Activated CD8-positive, alpha-beta T cell treated with anti-CD3 and anti-CD28 coated beads for 36 hours (primary cell): ENCODE results near the gene ANKRD23. TPM values are rescaled to one million over a fixed set of nuclear protein-coding genes. Genes with fewer than 3 reads are reported as not detected.

ENCODE experiments used
- ATAC-seq: fragments of 200-7000 bp; cut with Tn5 transposase; one replicate; pipeline ENCODE4 v1.10.0; 2021; ENCODE audit warnings: mild to moderate bottlenecking, moderate library complexity
- CTCF ChIA-PET: fragments of 350-600 bp; sonication (Branson Sonifier 250); formaldehyde crosslinking; loops from one replicate; lab custom pipeline; 2021; ENCODE audit warnings: antibody characterized with exemption; lab: Charles Lee
- POLR2A ChIA-PET: fragments of 350-600 bp; sonication (Branson Sonifier 250); formaldehyde crosslinking; loops from one replicate; lab custom pipeline; 2021; ENCODE audit warnings: antibody characterized with exemption; lab: Charles Lee
- DNase-seq: peaks from one replicate; pipeline ENCODE4 v3.0.0-alpha.2; 2020
- H3K27ac Mint-ChIP-seq: one replicate; pipeline ENCODE4 v1.8.0; 2021; ENCODE audit warnings: mild to moderate bottlenecking, mixed read lengths
- H3K27me3 Mint-ChIP-seq: one replicate; pipeline ENCODE4 v1.8.0; 2021; ENCODE audit warnings: mixed read lengths
- H3K36me3 Mint-ChIP-seq: one replicate; pipeline ENCODE4 v1.8.0; 2021; ENCODE audit warnings: low read depth, mixed read lengths
- H3K4me1 Mint-ChIP-seq: one replicate; pipeline ENCODE4 v1.8.0; 2021; ENCODE audit warnings: low read depth, mixed read lengths
- H3K4me3 Mint-ChIP-seq: one replicate; pipeline ENCODE4 v1.8.0; 2021; ENCODE audit warnings: mild to moderate bottlenecking, moderate library complexity, mixed read lengths
- H3K9me3 Mint-ChIP-seq: one replicate; pipeline ENCODE4 v1.8.0; 2021; ENCODE audit warnings: mixed read lengths
- intact Hi-C: fragments of 100-400 bp; cut with micrococcal nuclease; formaldehyde crosslinking; loops from one replicate; pipeline ENCODE4 v1.10.0; 2022
- total RNA-seq, 2 experiments: library from RNA; stranded (reverse); gene quantifications; one replicate each; pipeline ENCODE4 v1.2.3, GENCODE V29; 2021
- TF ChIP-seq, protein P1 (sequence below): fragments of 200-600 bp; IDR thresholded peaks from one replicate; pipeline ENCODE4 v1.8.0; 2022; ENCODE audit warnings: antibody characterized with exemption, mild to moderate bottlenecking

The ANKRD23 gene
- total RNA-seq, 2 experiments from 2014 or later = 5.3 to 5.7 TPM

DNA sequence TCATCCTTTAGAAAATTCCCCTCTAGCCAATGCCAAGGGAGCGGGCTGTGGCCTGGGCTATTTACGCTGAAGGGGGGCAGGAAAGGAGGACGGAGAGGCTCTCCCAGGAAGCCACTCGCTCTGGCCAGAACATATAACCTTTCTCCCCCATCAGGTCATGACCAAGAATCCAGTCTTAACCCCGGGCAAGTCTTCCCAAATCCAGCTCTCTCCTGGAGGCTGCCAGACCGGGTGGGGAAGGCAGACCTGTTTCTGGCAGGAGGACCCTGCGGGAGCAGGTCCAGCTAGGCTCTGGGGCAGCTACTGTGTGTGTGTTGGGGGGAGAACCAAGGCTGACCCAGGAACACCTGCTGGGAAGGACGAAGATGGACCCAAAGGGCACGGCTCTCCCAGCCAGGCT, 39.5 kb upstream of the ANKRD23 start:
- H3K36me3 Mint-ChIP-seq = no peaks in the 10 kb centered on the region
- POLR2A ChIA-PET = interaction anchor here (1.8 kb wide), 1 partner anchor 14 kb away, joined by 4 read pairs; no protein-coding TSS in a partner anchor

DNA sequence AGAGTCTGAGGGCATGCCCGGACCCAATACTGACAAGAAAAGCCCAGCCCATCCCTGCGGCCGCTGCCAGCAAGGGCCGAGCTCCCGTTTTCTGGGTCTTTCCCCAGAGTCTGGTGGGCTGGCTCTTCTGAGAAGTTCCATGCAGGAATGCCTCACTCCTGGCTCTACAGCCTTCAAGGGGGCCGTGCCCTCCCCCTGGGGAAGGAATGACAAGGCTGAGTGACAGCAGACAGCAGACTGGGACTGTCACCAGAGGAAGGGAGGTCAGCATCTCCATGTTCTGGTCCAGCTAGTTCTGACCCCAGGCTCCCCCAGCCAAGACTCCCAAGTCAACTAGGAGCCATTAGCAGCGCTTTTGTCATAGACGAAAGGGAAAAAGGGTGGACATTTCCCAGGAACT, 39.1 kb upstream of the ANKRD23 start:
- H3K27me3 Mint-ChIP-seq = no peaks in the 10 kb centered on the region
- ChIA-PET CTCF (interaction anchor here (2.6 to 3.0 kb wide), 2 partner anchors 25 to 69 kb away, joined by 10 to 11 read pairs; partner anchors contain the start of gene ANKRD39), POLR2A (no interaction called here)
- H3K36me3 Mint-ChIP-seq = no peaks in the 10 kb centered on the region
- intact Hi-C loops = no loop called here
- no peak overlapping the region for H3K4me3 Mint-ChIP-seq
- no peak for DNase-seq
- ATAC-seq = no peak
- no peaks in the 10 kb centered on the region for H3K4me1 Mint-ChIP-seq
- TF ChIP-seq, protein P1, sequence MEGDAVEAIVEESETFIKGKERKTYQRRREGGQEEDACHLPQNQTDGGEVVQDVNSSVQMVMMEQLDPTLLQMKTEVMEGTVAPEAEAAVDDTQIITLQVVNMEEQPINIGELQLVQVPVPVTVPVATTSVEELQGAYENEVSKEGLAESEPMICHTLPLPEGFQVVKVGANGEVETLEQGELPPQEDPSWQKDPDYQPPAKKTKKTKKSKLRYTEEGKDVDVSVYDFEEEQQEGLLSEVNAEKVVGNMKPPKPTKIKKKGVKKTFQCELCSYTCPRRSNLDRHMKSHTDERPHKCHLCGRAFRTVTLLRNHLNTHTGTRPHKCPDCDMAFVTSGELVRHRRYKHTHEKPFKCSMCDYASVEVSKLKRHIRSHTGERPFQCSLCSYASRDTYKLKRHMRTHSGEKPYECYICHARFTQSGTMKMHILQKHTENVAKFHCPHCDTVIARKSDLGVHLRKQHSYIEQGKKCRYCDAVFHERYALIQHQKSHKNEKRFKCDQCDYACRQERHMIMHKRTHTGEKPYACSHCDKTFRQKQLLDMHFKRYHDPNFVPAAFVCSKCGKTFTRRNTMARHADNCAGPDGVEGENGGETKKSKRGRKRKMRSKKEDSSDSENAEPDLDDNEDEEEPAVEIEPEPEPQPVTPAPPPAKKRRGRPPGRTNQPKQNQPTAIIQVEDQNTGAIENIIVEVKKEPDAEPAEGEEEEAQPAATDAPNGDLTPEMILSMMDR = no peak
- H3K27ac Mint-ChIP-seq = no peak overlapping the region
- no peaks in the 10 kb centered on the region for H3K9me3 Mint-ChIP-seq

More for the DNA sequence above, 39.5 kb upstream of the ANKRD23 start:
- H3K4me1 Mint-ChIP-seq = no peaks in the 10 kb centered on the region
- H3K27ac Mint-ChIP-seq = no peak overlapping the region
- no peaks in the 10 kb centered on the region for H3K27me3 Mint-ChIP-seq
- TF ChIP-seq, protein P1 = no peak
- intact Hi-C loops = no loop called here
- ATAC-seq (no peak), DNase-seq (no peak)
- CTCF ChIA-PET = interaction anchor here (2.6 to 3.0 kb wide), 2 partner anchors 25 to 68 kb away, joined by 10 to 11 read pairs; partner anchors contain the start of gene ANKRD39
- no peak overlapping the region for H3K4me3 Mint-ChIP-seq
- no peaks in the 10 kb centered on the region for H3K9me3 Mint-ChIP-seq

DNA sequence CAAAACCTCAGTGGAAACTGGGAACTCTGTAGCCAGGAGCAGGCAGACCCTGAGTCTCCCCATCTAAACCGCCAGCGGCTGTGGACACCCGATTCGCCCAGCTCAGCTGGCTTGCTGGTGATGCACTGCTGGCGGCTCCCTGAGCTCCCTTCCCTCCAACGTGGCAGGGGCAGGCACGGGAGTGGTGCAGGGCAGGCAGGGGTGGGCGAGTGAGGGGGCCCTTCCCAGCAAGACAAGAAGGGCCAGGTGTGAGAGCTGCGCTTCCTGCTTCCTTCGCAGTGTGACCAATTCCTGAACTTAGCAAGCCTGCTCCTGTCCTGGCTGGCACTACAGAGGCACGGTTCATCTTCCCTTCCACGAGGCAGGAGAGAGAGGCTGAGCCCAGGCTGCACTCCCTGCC, 38.4 kb upstream of the ANKRD23 start:
- CTCF ChIA-PET = interaction anchor here (2.6 to 3.0 kb wide), 2 partner anchors 24 to 69 kb away, joined by 10 to 11 read pairs; partner anchors contain the start of gene ANKRD39
- POLR2A ChIA-PET = no interaction called here
- TF ChIP-seq, protein P1 = no peak
- DNase-seq (no peak), ATAC-seq (no peak)
- Mint-ChIP-seq H3K4me3 (no peak overlapping the region), H3K27ac (no peak overlapping the region), H3K36me3 (no peaks in the 10 kb centered on the region), H3K9me3 (no peaks in the 10 kb centered on the region), H3K27me3 (no peaks in the 10 kb centered on the region), H3K4me1 (no peaks in the 10 kb centered on the region)
- intact Hi-C loops = no loop called here

DNA sequence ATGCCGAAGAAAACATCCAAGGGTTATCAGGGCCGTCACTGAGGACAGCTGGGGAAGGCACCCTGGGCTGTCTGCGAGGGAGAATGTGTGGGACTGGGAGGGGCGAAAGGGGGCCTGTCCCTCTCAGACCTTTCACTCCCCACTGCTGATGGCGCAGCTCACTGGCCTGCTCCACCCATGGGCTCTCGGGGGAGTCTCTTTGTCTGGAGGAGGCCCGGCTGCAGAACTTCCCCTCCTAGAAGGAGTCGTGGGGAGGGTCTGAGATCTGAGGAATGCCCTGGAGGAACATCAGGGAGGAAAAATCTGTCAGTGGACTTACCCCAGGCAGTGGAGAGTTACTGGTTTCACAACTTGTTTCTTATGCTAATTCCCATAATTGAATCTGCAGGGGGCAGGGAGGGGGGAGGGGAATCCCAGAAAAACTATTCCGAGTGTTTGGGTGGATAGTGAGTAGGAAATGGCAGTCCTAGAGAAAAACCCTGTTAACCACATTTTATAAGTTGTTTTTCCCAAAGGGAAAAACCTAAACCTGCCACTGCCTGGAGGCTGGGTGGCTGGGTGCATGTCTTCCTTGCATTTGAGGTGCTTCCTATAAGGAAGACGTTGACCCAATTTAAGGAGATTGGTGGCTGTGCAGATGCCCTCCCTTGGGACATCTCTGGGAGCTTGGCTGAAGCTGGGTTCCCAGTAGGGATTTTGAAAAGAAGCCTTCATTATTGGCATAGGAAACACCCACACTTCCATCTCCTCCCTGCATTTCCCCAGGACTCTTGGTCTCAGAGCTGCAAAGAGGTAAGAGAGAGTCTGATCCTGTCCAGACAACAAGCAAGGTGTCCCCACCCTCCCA, 37.8 kb upstream of the ANKRD23 start:
- DNase-seq (no peak), ATAC-seq (no peak)
- POLR2A ChIA-PET = no interaction called here
- Mint-ChIP-seq H3K36me3 (no peaks in the 10 kb centered on the region), H3K4me3 (no peak overlapping the region), H3K4me1 (no peaks in the 10 kb centered on the region), H3K27ac (no peak overlapping the region), H3K9me3 (no peaks in the 10 kb centered on the region), H3K27me3 (no peaks in the 10 kb centered on the region)
- CTCF ChIA-PET = interaction anchor here (3.0 kb wide), 1 partner anchor 23 kb away, joined by 10 read pairs; the partner anchor contains the start of gene ANKRD39
- intact Hi-C loops = no loop called here
- TF ChIP-seq, protein P1 = no peak

DNA sequence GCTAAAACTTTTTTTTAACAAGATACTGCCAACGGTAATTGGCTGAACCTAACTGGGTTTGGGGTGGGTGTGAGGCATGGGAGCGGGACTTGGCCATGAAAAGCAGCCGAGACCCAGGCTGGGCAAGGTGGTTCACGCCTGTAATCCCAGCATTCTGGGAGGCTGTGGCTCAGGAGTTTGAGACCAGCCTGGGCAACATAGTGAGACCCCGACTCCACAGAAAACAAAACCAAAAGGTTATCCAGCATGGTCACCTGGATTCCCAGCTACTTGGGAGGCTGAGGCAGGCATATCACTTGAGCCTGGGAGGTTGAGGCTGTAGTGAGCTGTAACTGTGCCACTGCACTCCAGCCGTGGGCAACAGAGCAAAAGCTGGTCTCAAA, 37.1 kb upstream of the ANKRD23 start:
- Mint-ChIP-seq H3K4me3 (no peak overlapping the region), H3K9me3 (no peaks in the 10 kb centered on the region), H3K4me1 (peaks cover 4% of the 10 kb centered on the region), H3K27me3 (no peaks in the 10 kb centered on the region), H3K27ac (no peak overlapping the region), H3K36me3 (no peaks in the 10 kb centered on the region)
- TF ChIP-seq, protein P1 = no peak
- intact Hi-C loops = no loop called here
- ATAC-seq (no peak), DNase-seq (no peak)
- POLR2A ChIA-PET = no interaction called here
- CTCF ChIA-PET = interaction anchor here (1.2 kb wide), 1 partner anchor 70 kb away, joined by 3 read pairs; no protein-coding TSS in a partner anchor
